ENCODE results near the gene MRGPRX2.

Gene MRGPRX2

DNA sequence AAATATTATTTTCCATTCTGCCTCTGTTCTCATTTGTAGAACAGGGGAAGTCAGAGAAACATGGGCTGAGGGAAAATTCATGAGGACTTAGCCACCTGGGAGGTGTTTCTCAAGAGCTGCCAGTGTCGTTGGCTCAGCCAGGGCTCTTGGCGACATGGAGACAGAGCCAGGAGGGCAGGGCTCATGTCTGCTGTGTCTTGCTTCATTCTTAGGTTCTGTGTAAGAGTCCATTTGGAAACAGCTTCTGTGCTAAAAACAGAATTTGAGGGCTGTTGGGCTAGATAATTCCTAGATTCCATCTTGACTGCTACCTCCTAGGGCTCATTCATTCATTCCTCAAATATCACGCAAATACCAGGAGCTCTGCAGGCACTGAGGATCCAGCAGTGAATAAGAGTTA, 15.1 kb upstream of the MRGPRX2 start:
- DNase-seq (ENCODE audit: low read depth) = no peak

DNA sequence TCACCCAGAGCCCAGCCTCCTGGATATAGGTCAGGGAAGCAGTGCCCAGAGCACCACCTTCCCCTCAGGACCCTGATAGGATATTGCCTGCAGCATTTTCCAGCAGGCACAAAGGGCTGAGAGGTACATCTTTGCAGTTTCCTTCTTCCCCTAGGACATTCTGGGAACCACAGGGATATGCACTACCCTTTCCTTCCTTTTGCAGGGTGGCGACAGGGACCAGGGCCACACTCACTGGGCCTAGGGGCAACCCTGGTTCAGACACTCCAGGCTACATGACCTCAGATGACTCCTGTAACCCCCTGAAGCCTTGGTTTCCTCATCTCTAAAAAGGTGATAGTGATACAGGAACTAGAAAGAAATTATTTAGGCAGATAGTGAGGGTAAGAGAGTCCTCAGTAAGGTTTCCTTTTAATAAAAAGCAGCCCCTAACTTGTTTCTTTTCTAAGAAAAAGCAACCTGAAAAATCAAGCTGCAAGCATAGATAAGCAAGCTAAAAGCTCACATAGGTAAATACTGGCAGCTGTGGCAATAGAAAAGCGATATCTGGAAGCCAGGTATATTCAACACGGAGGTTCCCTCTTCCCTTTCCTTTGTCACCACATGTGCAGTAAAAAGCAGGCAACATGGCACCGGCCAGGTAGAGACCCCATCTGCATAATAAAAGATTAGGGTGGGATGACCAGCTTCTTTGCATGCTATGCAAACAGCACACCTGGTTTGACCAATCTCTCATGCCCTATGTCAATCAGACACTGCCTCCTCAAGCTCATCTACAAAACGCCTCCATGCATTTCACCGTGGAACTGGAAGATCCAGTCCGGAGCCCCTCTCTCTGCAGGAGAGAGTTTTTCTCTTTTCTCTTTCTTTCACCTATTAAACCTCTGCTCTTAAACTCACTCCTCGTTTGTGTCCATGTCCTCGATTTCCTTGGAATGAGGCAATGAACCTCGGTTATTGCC, 13.2 kb upstream of the MRGPRX2 start:
- DNase-seq (ENCODE audit: low read depth) = no peak

DNA sequence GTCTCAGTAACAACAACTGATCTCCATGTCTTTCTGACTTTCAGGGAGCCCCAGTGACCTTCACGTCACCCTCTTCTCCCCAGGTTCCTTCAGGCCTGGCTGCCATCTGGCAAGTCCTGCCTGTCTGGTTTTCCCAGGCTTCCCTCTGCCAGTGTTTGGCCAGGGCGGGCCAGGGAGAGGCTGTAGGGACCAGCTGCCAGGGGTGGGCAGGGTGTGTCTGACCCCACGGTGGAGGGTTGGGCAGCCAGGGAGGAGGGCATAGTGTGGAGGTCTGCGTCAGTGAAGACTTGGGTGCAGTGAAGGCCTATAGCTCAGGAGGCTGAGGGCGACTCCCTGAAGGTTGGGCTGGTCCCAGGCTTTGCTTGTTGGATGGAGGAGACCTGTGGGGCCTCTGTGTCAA, 11.9 kb upstream of the MRGPRX2 start:
- no peak for DNase-seq (ENCODE audit: low read depth)

DNA sequence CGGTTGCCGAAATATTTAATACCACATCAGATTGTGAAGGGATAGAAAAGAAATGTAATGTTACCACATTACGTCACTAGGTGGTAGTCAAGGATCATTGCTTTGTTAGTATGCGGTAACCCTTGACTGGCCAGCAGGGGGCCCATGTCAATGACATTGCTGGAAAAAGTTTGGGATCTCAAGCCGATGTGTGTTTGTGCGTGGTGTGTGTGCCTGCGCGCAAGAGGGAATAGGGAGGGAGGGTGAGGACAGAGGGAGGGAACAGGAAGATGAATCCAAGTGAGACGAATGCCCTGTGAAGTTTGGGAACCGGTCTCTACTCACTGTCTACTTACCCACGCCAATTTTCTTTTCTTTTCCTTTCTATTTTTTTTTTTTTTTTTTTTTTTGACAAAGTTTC, 10.7 kb upstream of the MRGPRX2 start:
- peak; percentile 31 for DNase-seq (ENCODE audit: low read depth)

DNA sequence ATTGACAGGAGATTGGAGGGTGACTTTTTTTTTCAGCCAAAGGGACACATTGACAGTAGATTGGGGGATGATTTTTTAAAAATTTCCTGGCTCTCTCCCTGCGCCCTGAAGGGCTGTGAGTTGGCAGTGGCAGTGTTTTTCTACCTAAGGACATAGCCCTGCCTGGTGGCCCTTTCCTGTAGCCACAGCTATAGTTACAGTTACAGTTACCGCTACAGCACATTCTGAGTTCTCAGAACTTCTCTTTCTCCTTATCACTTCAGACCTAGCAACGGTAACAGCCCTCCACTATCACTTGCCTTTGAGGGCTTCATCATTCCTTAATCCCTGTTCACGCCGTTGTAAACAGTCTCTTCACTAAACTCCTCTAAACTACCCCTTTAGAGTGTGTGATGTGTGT, 684 bp downstream of the MRGPRX2 start:
- no peak for DNase-seq (ENCODE audit: low read depth)

DNA sequence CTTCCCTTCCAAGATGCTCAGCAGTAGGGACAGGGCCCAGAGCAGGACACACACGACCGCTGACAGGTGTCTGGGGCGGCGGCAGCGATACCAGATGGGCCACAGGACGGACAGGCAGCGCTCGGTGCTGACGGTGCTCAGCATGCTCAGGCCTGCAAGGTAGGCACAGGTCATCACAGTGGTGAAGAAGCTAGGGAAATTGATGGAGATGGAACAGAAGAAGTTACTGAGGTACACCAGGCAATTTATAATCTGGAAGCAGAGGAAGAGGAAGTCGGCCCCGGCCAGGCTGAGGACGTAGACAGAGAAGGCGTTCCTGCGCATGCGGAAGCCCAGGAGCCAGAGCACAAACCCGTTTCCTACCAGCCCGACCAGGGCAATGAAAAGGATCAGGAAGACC, 4.6 kb downstream of the MRGPRX2 start:
- no peak for DNase-seq (ENCODE audit: low read depth)

GRCh38 chr11:19055016-19055415, 5.5 kb downstream of the MRGPRX2 start:
- no peak for DNase-seq (ENCODE audit: low read depth)

- DNase-seq (ENCODE audit: low read depth) = no peak
These were observed 6.6 kb downstream of the MRGPRX2 start for GRCh38 chr11:19053909-19054308.

DNA sequence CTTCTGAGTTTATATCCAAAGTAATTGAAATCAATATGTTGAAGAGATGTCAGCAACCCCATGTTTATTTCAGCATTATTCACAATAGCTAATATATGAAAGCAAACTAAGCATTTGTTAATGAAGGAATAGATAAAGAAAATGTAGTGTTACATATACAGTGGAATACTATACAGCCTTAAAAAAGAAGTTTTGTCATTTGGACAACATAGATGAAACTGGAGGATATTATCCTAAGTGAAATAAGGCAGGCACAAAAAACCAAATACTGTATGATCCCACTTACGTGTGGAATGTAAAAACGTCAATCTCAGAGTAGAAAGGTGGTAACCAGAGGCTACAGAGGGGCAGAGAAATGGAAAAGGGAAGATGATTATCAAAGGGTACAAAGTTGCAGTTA, 10.2 kb downstream of the MRGPRX2 start:
- DNase-seq (ENCODE audit: low read depth) = no peak

DNA sequence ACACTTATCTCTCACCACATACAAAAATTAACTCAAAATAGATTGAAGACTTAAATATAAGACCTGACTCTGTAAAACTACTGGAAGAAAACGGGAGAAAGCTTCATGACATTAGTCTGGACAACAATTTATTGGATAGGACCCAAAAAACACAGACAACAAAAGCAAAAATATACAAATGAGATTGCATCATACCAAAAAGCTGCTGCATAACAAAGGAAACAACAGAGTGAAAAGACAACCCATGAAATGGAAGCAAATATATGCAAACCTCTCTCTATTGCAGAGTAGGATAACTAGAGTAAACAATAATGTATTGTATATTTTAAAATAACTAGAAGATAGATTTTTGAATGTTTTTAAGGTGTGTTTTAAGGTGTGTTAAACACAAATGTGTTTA, 11.2 kb downstream of the MRGPRX2 start:
- DNase-seq (ENCODE audit: low read depth) = no peak

- DNase-seq (ENCODE audit: low read depth) = no peak
These were observed 20.5 kb downstream of the MRGPRX2 start for GRCh38 chr11:19040051-19040450.

GRCh38 chr11:19039409-19039808, 21.1 kb downstream of the MRGPRX2 start:
- no peak for DNase-seq (ENCODE audit: low read depth)

- DNase-seq (ENCODE audit: low read depth) = no peak
These were observed 27.5 kb downstream of the MRGPRX2 start for GRCh38 chr11:19032990-19033389.

GRCh38 chr11:19027829-19028595, 32.5 kb downstream of the MRGPRX2 start:
- DNase-seq (ENCODE audit: low read depth) = no peak

- no peak for DNase-seq (ENCODE audit: low read depth)
These were observed 33.7 kb downstream of the MRGPRX2 start for GRCh38 chr11:19026862-19027261.

- no peak for DNase-seq (ENCODE audit: low read depth)
These were observed 34.8 kb downstream of the MRGPRX2 start for GRCh38 chr11:19025481-19026406.

- DNase-seq (ENCODE audit: low read depth) = no peak
These were observed 39.7 kb downstream of the MRGPRX2 start for GRCh38 chr11:19020831-19021230.

DNA sequence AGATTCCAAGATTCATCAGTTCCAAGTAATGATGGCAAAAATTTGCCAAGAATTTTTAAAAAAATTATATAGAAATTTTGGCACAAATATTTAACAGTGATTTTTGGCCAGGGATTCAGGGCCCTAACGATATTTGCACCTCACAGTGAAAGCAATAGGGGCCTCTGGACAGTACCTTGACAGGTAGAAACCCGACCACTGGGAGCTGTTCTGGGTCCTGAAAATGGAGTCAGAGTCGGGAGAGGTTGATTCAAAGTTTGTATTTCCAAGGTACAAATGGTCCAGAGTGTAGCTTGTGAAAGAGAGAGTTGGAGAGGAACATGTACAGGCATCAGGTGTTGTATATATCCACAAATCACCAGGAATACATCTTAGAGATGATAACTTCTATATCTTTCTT, 41.6 kb downstream of the MRGPRX2 start:
- DNase-seq (ENCODE audit: low read depth) = no peak

- DNase-seq (ENCODE audit: low read depth) = no peak
These were observed 47.2 kb downstream of the MRGPRX2 start for GRCh38 chr11:19013181-19013857.

GRCh38 chr11:19012636-19013035, 47.9 kb downstream of the MRGPRX2 start:
- no peak for DNase-seq (ENCODE audit: low read depth)

Measured in activated T-cell treated with anti-CD3 and anti-CD28 coated beads for 1 hour (primary cell).